Heart left ventricle (tissue), 16 donors: ENCODE results near the gene IL1RAPL1. TPM values are rescaled to one million over a fixed set of nuclear protein-coding genes. Genes with fewer than 3 reads are reported as not detected.

ENCODE experiments used
- ATAC-seq, 4 donors: fragments of 200-7000 bp; cut with Tn5 transposase; one replicate each; pipeline ENCODE4 v1.9.1; 2020 to 2022; ENCODE audit warnings: moderate library complexity in 4 of 4, mild to moderate bottlenecking in 3 of 4, moderate number of reproducible peaks in 1 of 4
- DNase-seq, 5 donors: peaks; one replicate each; pipeline ENCODE4 v3.0.0-alpha.2; 2020
- H3K27ac ChIP-seq, 12 donors: fragments of 200-600 bp; sonication (generic) in 4 of 12; one replicate each; pipeline versions ENCODE4 v1.5.0 to v1.8.0; 2016 to 2022; ENCODE audit warnings: mild to moderate bottlenecking in 2 of 12
- H3K27me3 ChIP-seq, 9 donors: fragments of 200-600 bp; sonication (generic) in 2 of 9; one replicate each; pipeline versions ENCODE4 v1.5.1 to v1.8.0; 2016 to 2022; ENCODE audit warnings: mild to moderate bottlenecking in 3 of 9
- H3K36me3 ChIP-seq, 9 donors: fragments of 200-600 bp; sonication (generic) in 2 of 9; one replicate each; pipeline versions ENCODE4 v1.5.0 to v1.8.0; 2018 to 2022; ENCODE audit warnings: mild to moderate bottlenecking in 2 of 9
- H3K4me1 ChIP-seq, 12 donors: fragments of 200-600 bp; sonication (generic) in 4 of 12; one replicate each; pipeline versions ENCODE4 v1.5.0 to v1.8.0; 2016 to 2022; ENCODE audit warnings: mild to moderate bottlenecking in 3 of 12
- H3K4me3 ChIP-seq, 12 donors: fragments of 200-600 bp; sonication (generic) in 4 of 12; one replicate each; pipeline versions ENCODE4 v1.5.0 to v1.8.0; 2017 to 2022; ENCODE audit warnings: mild to moderate bottlenecking in 9 of 12, moderate library complexity in 4 of 12
- H3K9me3 ChIP-seq, 12 donors: fragments of 200-600 bp; sonication (generic) in 4 of 12; one replicate each; pipeline versions ENCODE4 v1.5.0 to v1.8.0; 2016 to 2022; ENCODE audit warnings: mild to moderate bottlenecking in 1 of 12
- CTCF ChIP-seq, 12 donors: fragments of 200-600 bp; sonication (generic) in 4 of 12; IDR thresholded peaks; one replicate each; pipeline versions ENCODE4 v1.5.0 to v1.8.0; 2018 to 2022; ENCODE audit warnings: antibody characterized with exemption in 12 of 12, mild to moderate bottlenecking in 5 of 12
- POLR2A ChIP-seq, 2 donors: fragments of 450-650 bp; IDR thresholded peaks; one replicate each; pipeline ENCODE4 v1.6.1; 2017; ENCODE audit warnings: antibody characterized with exemption in 2 of 2, mild to moderate bottlenecking in 2 of 2, moderate library complexity in 2 of 2
- WGBS, 4 donors: extraction: QIAGEN DNeasy Blood & Tissue Kit in 2 of 4; methylation state at CpG; one replicate each; pipeline versions ENCODE4 v1.1.5 to v1.1.7; 2013 to 2018; 5-methylcytosine and 5-hydroxymethylcytosine counted together
- intact Hi-C, 10 donors: fragments of 100-400 bp; cut with DNase I; formaldehyde crosslinking; loops; one replicate each; pipeline versions ENCODE4 v1.11.1 to v1.14.2; 2022
- polyA plus RNA-seq, 2 donors: library from polyadenylated mRNA; stranded (reverse); fragments of 200-250 nt; gene quantifications; one replicate each; pipeline ENCODE4 v1.2.3, GENCODE V29; 2013
- total RNA-seq, 9 donors: library from RNA; depleted of rRNA in 2 of 9; stranded (reverse); fragments of >200 nt in 2 of 9; fragmentation: NEBNext Ultra II Directional in 3 of 9; extraction: Animal tissue kit (Norgen Biotek cat#: 25700) in 3 of 9; gene quantifications; one replicate each; pipeline versions ENCODE4 v1.1.0 to v1.2.4, GENCODE V29; 2016 to 2023
- donor health status: ischemic (EF 13 %, LVEDD 7.1; RV severe dilation, severe dysfunction).
- donor health status: healthy with polysubstance abuse.
- donor health status: DM: no; HTN: yes; CAD: no.
- donor health status: DM: no; HTN: no; CAD: no.
- donor health status: ischemic (EF 25% LVEDD 6.9; RV normal size, moderate dysfunction).
- donor health status: ischemic (EF 25% LVEDD 5.7; RV mildly dilated, moderate dysfunction).
- donor health status: healthy.
- donor health status: DM: yes; HTN: yes; CAD: no.
- donor health status: ischemic (EF 35%, LVEDD 5.7; RV mildly dilated, moderate dysfunction).
- donor health status: nonischemic (EF 11% LVEDD 7.7; RV severe dilation, severe dysfunction).
- donor health status: DM: yes; HTN: yes; CAD: no.
- donor health status: PGD.
- donor health status: ischemic (EF 29% LVEDD 5.4; RV normal size, mild dysfunction).
- donor health status: nonischemic (EF 23%, LVEDD 6.1; RV moderate dilation, normal function).

Gene IL1RAPL1
- total and polyA plus RNA-seq, 11 donors = 0.42 to 4.7 (median 2.3) TPM

GRCh38 chrX:28589046-28589445 is 1.8 kb downstream of the IL1RAPL1 start:
- Histone ChIP-seq H3K27ac (peak overlapping the region in 8 of 12 donors; percentile 30 to 59 (median 42)), H3K4me3 (peak overlapping the region; percentile 13 to 65 (median 48)), H3K9me3 (no peaks in the 10 kb centered on the region), H3K36me3 (no peaks in the 10 kb centered on the region), H3K27me3 (peaks cover 0 to 38% (median 0%) of the 10 kb centered on the region in 9 donors), H3K4me1 (no peaks in the 10 kb centered on the region)
- 24 to 38% (median 32%) methylated on average over 5 of the region's 5 CpGs for WGBS, 4 donors
- TF ChIP-seq CTCF (IDR thresholded peaks at IDR 0.05) (no peak), POLR2A (IDR thresholded peaks at IDR 0.05) (no peak)
- ATAC-seq (no peak), DNase-seq (no peak)
- intact Hi-C loops = loop anchor here in 7 of 10 donors (5.0 to 10.0 kb wide), 7 partner anchors 453 to 646 kb away; no protein-coding TSS in a partner anchor

- intact Hi-C loops = loop anchor here in 1 of 10 donors (10.0 kb wide), 2 partner anchors 164 to 264 kb away; no protein-coding TSS in a partner anchor
- ATAC-seq (peak; percentile 40 to 69 (median 52)), DNase-seq (peak in 1 of 5 donors; percentile 15)
- H3K9me3 ChIP-seq = no peaks in the 10 kb centered on the region
- H3K27ac ChIP-seq = peak overlapping the region in 10 of 12 donors; percentile 14 to 62 (median 45)
- TF ChIP-seq POLR2A (IDR thresholded peaks at IDR 0.05) (no peak), CTCF (IDR thresholded peaks at IDR 0.05) (peak in 9 of 12 donors; percentile 8 to 46 (median 25))
- no peaks in the 10 kb centered on the region for H3K36me3 ChIP-seq
- H3K27me3 ChIP-seq = peaks cover 0 to 30% (median 0%) of the 10 kb centered on the region in 9 donors
- no peaks in the 10 kb centered on the region for H3K4me1 ChIP-seq
- WGBS, 4 donors = 5 to 45% (median 26%) methylated on average over 2 of the region's 2 CpGs
- H3K4me3 ChIP-seq = peak overlapping the region in 10 of 12 donors; percentile 11 to 65 (median 49)
Measured at GRCh38 chrX:28590396-28590795, 3.1 kb downstream of the IL1RAPL1 start.

- peak in 3 of 4 donors; percentile 27 to 52 (median 45) for ATAC-seq
- peak overlapping the region in 9 of 12 donors; percentile 15 to 65 (median 49) for H3K4me3 ChIP-seq
- no peaks in the 10 kb centered on the region for H3K4me1 ChIP-seq
- H3K36me3 ChIP-seq = no peaks in the 10 kb centered on the region
- no peaks in the 10 kb centered on the region for H3K9me3 ChIP-seq
- WGBS, 4 donors = 23 to 49% (median 35%) methylated on average over 7 of the region's 7 CpGs
- intact Hi-C loops = loop anchor here in 1 of 10 donors (10.0 kb wide), 2 partner anchors 163 to 263 kb away; no protein-coding TSS in a partner anchor
- peak overlapping the region in 7 of 12 donors; percentile 30 to 62 (median 47) for H3K27ac ChIP-seq
- peaks cover 0 to 21% (median 0%) of the 10 kb centered on the region in 9 donors for H3K27me3 ChIP-seq
- no peak for DNase-seq
- no peak for TF ChIP-seq POLR2A (IDR thresholded peaks at IDR 0.05)
- TF ChIP-seq CTCF (IDR thresholded peaks at IDR 0.05) = no peak
Measured at GRCh38 chrX:28591542-28591941, 4.3 kb downstream of the IL1RAPL1 start.

- Histone ChIP-seq H3K36me3 (no peaks in the 10 kb centered on the region), H3K27ac (no peak overlapping the region), H3K4me3 (no peak overlapping the region), H3K27me3 (no peaks in the 10 kb centered on the region), H3K4me1 (no peaks in the 10 kb centered on the region), H3K9me3 (no peaks in the 10 kb centered on the region)
- intact Hi-C loops = loop anchor here in 1 of 10 donors (10.0 kb wide), 2 partner anchors 159 to 259 kb away; no protein-coding TSS in a partner anchor
- TF ChIP-seq CTCF (IDR thresholded peaks at IDR 0.05) = no peak
- no peak for TF ChIP-seq POLR2A (IDR thresholded peaks at IDR 0.05)
- ATAC-seq (no peak), DNase-seq (no peak)
- WGBS, 4 donors = 65 to 83% (median 75%) methylated on average over 3 of the region's 3 CpGs
Measured at GRCh38 chrX:28595346-28595745, 8.1 kb downstream of the IL1RAPL1 start.
